H9 (cell line): ENCODE results near the gene DIPK1C. TPM values are rescaled to one million over a fixed set of nuclear protein-coding genes. Genes with fewer than 3 reads are reported as not detected.
"Not testable (repeated sequence)": the region's sequence is repeated elsewhere in the genome, so short reads cannot be mapped to it uniquely, and the experiment has no call there.

ENCODE experiments used
- DNase-seq: peaks from one replicate; pipeline ENCODE4 v3.0.0-alpha.2; 2017
- H2AFZ ChIP-seq: one replicate; pipeline ENCODE4 v1.6.1; 2013; ENCODE audit warnings: mild to moderate bottlenecking, low read length, control low read depth, moderate library complexity
- H2AK5ac ChIP-seq: 2 replicates; pipeline ENCODE4 v1.6.1; 2013; ENCODE audit warnings: low read length, control low read depth, mixed read lengths; ENCODE audit not compliant: insufficient read length
- H2BK120ac ChIP-seq: one replicate; pipeline ENCODE4 v1.6.1; 2013; ENCODE audit warnings: low read depth, mild to moderate bottlenecking, low read length, control low read depth, inconsistent platforms; ENCODE audit not compliant: poor library complexity, severe bottlenecking
- H2BK12ac ChIP-seq: 2 replicates; pipeline ENCODE4 v1.6.1; 2013; ENCODE audit warnings: low read length, control low read depth, mixed read lengths, low read depth; ENCODE audit not compliant: insufficient read length
- H2BK15ac ChIP-seq: 2 replicates; pipeline ENCODE4 v1.6.1; 2013; ENCODE audit warnings: low read depth, low read length, control low read depth
- H2BK20ac ChIP-seq: one replicate; pipeline ENCODE4 v1.6.1; 2013; ENCODE audit warnings: low read depth, mild to moderate bottlenecking, low read length, control low read depth, inconsistent platforms; ENCODE audit not compliant: poor library complexity, severe bottlenecking
- H2BK5ac ChIP-seq: 2 replicates; pipeline ENCODE4 v1.6.1; 2013; ENCODE audit warnings: low read length, control low read depth, mixed read lengths; ENCODE audit not compliant: insufficient read length
- H3K14ac ChIP-seq: 2 replicates; pipeline ENCODE4 v1.6.1; 2013; ENCODE audit warnings: low read length, control low read depth; ENCODE audit not compliant: insufficient read depth
- H3K18ac ChIP-seq: 2 replicates; pipeline ENCODE4 v1.6.1; 2013; ENCODE audit warnings: low read depth, mild to moderate bottlenecking, mixed read lengths, low read length, control low read depth; ENCODE audit not compliant: insufficient read length
- H3K23ac ChIP-seq: 2 replicates; pipeline ENCODE4 v1.6.1; 2013; ENCODE audit warnings: low read length, control low read depth, mixed read lengths, low read depth; ENCODE audit not compliant: insufficient read length
- H3K23me2 ChIP-seq: 2 replicates; pipeline ENCODE4 v1.6.1; 2013; ENCODE audit warnings: low read depth, mild to moderate bottlenecking, mixed read lengths, low read length, control low read depth; ENCODE audit not compliant: insufficient read length, poor library complexity, severe bottlenecking
- H3K27ac ChIP-seq: 2 replicates; pipeline ENCODE4 v1.5.1; 2013; ENCODE audit warnings: low read length, control low read depth, mixed read lengths, low read depth; ENCODE audit not compliant: insufficient read length
- H3K27me3 ChIP-seq: 2 replicates; pipeline ENCODE4 v1.6.1; 2013; ENCODE audit warnings: low read length, control low read depth, inconsistent platforms; ENCODE audit not compliant: insufficient read depth
- H3K4ac ChIP-seq: 2 replicates; pipeline ENCODE4 v1.6.1; 2013; ENCODE audit warnings: low read depth, mild to moderate bottlenecking, control low read depth, inconsistent platforms, low read length, moderate library complexity
- H3K4me1 ChIP-seq: 2 replicates; pipeline ENCODE4 v1.6.1; 2013; ENCODE audit warnings: low read length, control low read depth, inconsistent platforms; ENCODE audit not compliant: insufficient read depth
- H3K4me2 ChIP-seq: 2 replicates; pipeline ENCODE4 v1.6.1; 2013; ENCODE audit warnings: low read length, control low read depth, mixed read lengths; ENCODE audit not compliant: insufficient read length, insufficient read depth
- H3K56ac ChIP-seq: 2 replicates; pipeline ENCODE4 v1.6.1; 2013; ENCODE audit warnings: low read depth, mild to moderate bottlenecking, mixed read lengths, low read length, control low read depth; ENCODE audit not compliant: insufficient read length
- H3K79me1 ChIP-seq: 2 replicates; pipeline ENCODE4 v1.6.1; 2013; ENCODE audit warnings: low read depth, mild to moderate bottlenecking, moderate library complexity, low read length, control low read depth, inconsistent platforms; ENCODE audit not compliant: insufficient read depth, poor library complexity, severe bottlenecking
- H3K79me2 ChIP-seq: 2 replicates; pipeline ENCODE4 v1.6.1; 2013; ENCODE audit warnings: low read length, control low read depth, inconsistent platforms; ENCODE audit not compliant: insufficient read depth
- H3K9ac ChIP-seq: 2 replicates; pipeline ENCODE4 v1.6.1; 2013; ENCODE audit warnings: low read length, control low read depth, mixed read lengths; ENCODE audit not compliant: insufficient read length; ENCODE audit errors: extremely low read depth
- H3K9me3 ChIP-seq: one replicate; pipeline ENCODE4 v1.6.1; 2013; ENCODE audit warnings: low read depth, low read length, inconsistent platforms; ENCODE audit not compliant: control insufficient read depth
- H3T11ph ChIP-seq: one replicate; pipeline ENCODE4 v1.6.1; 2013; ENCODE audit warnings: mild to moderate bottlenecking, low read length, control low read depth, inconsistent platforms
- H4K20me1 ChIP-seq: one replicate; pipeline ENCODE4 v1.6.1; 2013; ENCODE audit not compliant: control insufficient read depth, insufficient read length, insufficient read depth
- H4K5ac ChIP-seq: 2 replicates; pipeline ENCODE4 v1.6.1; 2013; ENCODE audit warnings: low read depth, mild to moderate bottlenecking, mixed read lengths, low read length, control low read depth; ENCODE audit not compliant: insufficient read length
- H4K8ac ChIP-seq: replicated peaks from 2 replicates; pipeline ENCODE4 v1.6.1; 2013; ENCODE audit warnings: low read length, control low read depth, mixed read lengths, low read depth; ENCODE audit not compliant: insufficient read length
- H4K91ac ChIP-seq: 2 replicates; pipeline ENCODE4 v1.6.1; 2013; ENCODE audit warnings: low read depth, mild to moderate bottlenecking, moderate library complexity, mixed read lengths, low read length, control low read depth; ENCODE audit not compliant: insufficient read length
- H3K27ac Mint-ChIP-seq, 3 experiments: 2 replicates in 2 of 3; 3 replicates in 1 of 3; pipeline ENCODE4 v1.8.0; 2020 to 2021; ENCODE audit warnings: mixed read lengths in 3 of 3, mild to moderate bottlenecking in 1 of 3, moderate library complexity in 1 of 3
- H3K27me3 Mint-ChIP-seq: 2 replicates; pipeline ENCODE4 v1.8.0; 2021; ENCODE audit warnings: low read depth, mild to moderate bottlenecking, moderate library complexity, mixed read lengths
- H3K36me3 Mint-ChIP-seq, 3 experiments: 2 replicates in 2 of 3; 3 replicates in 1 of 3; pipeline ENCODE4 v1.8.0; 2020 to 2021; ENCODE audit warnings: low read depth in 3 of 3, mixed read lengths in 3 of 3; ENCODE audit not compliant: insufficient read depth in 1 of 3
- H3K4me1 Mint-ChIP-seq, 2 experiments: 2 replicates each; pipeline ENCODE4 v1.8.0; 2020; ENCODE audit warnings: mixed read lengths in 2 of 2
- H3K4me3 Mint-ChIP-seq, 2 experiments: 2 replicates in 1 of 2; 3 replicates in 1 of 2; pipeline ENCODE4 v1.8.0; 2020 to 2021; ENCODE audit warnings: mild to moderate bottlenecking in 2 of 2, mixed read lengths in 2 of 2, moderate library complexity in 1 of 2
- H3K9me3 Mint-ChIP-seq, 2 experiments: 2 replicates in 1 of 2; 3 replicates in 1 of 2; pipeline ENCODE4 v1.8.0; 2020; ENCODE audit warnings: mild to moderate bottlenecking in 2 of 2, mixed read lengths in 2 of 2, moderate library complexity in 1 of 2
- CTCF ChIP-seq: fragments of 200-600 bp; sonication (generic); conservative IDR thresholded peaks from 3 replicates; pipeline ENCODE4 v1.8.0; 2021; ENCODE audit warnings: antibody characterized with exemption, mild to moderate bottlenecking
- WGBS: extraction: QIAGEN DNeasy Blood & Tissue Kit; methylation state at CpG from one replicate; pipeline ENCODE4 v1.1.7; 2013; ENCODE audit warnings: missing lambda C conversion rate, low lambda C conversion rate, mixed read lengths; ENCODE audit not compliant: insufficient read length; ENCODE audit errors: extremely low coverage; 5-methylcytosine and 5-hydroxymethylcytosine counted together
- total RNA-seq: library from RNA; stranded (reverse); gene quantifications from 2 replicates; pipeline ENCODE4 v1.2.1, GENCODE V29; 2021

Gene DIPK1C
- total RNA-seq, 1 experiment from 2014 or later, result not detected

GRCh38 chr18:74501386-74501785 lies 44.3 kb upstream of the DIPK1C start:
- Histone ChIP-seq H2AK5ac (no peak overlapping the region), H2BK5ac (no peak overlapping the region), H3K4ac (no peak overlapping the region), H3K79me2 (peaks cover 9% of the 10 kb centered on the region; the same call in 1 of the 2 replicates), H4K8ac (no peak overlapping the region), H3K23ac (no peak overlapping the region), H3K14ac (no peak overlapping the region), H2BK12ac (no peak overlapping the region), H2BK15ac (no peak overlapping the region), H3K18ac (no peak overlapping the region), H4K5ac (no peak overlapping the region), H3K9me3 (no peaks in the 10 kb centered on the region), H3K79me1 (peaks cover 7% of the 10 kb centered on the region), H3K23me2 (peaks cover 7% of the 10 kb centered on the region), H2AFZ (no peak overlapping the region), H3K27ac (no peak overlapping the region), H3K9ac (no peak overlapping the region), H2BK20ac (no peak overlapping the region), H4K91ac (no peak overlapping the region), H3K56ac (no peak overlapping the region), H3K4me2 (no peak overlapping the region), H4K20me1 (no peaks in the 10 kb centered on the region), H3T11ph (no peak overlapping the region), H2BK120ac (no peak overlapping the region), H3K27me3 (no peaks in the 10 kb centered on the region), H3K4me1 (peaks cover 3% of the 10 kb centered on the region; the same call in 1 of the 2 replicates)
- Mint-ChIP-seq H3K4me3 (no peak overlapping the region), H3K36me3 (peaks cover 45 to 69% (median 69%) of the 10 kb centered on the region in 3 experiments), H3K9me3 (no peaks in the 10 kb centered on the region), H3K27me3 (no peaks in the 10 kb centered on the region), H3K4me1 (peaks cover 26 to 30% of the 10 kb centered on the region in 2 experiments), H3K27ac (peak overlapping the region in 1 of 3 experiments; percentile 57; a peak in 2 of 7 replicates)
- no peak for TF ChIP-seq CTCF
- no CpG with 5 or more reads among the region's 4 CpGs for WGBS
- DNase-seq, result no peak

- not testable (repeated sequence) for H3K27ac Mint-ChIP-seq, H3K9me3 Mint-ChIP-seq, H2BK20ac ChIP-seq, H4K91ac ChIP-seq, H3K4me1 ChIP-seq, H4K20me1 ChIP-seq, H3K79me1 ChIP-seq, H3K27me3 Mint-ChIP-seq, H3K27ac ChIP-seq, H2BK120ac ChIP-seq, H2BK12ac ChIP-seq, H3K4me3 Mint-ChIP-seq, H3K56ac ChIP-seq, H3K27me3 ChIP-seq, H3K9me3 ChIP-seq, H2AFZ ChIP-seq, H3K9ac ChIP-seq, H3K14ac ChIP-seq, H3K23ac ChIP-seq, H4K5ac ChIP-seq, H3T11ph ChIP-seq, H3K18ac ChIP-seq, H2AK5ac ChIP-seq, DNase-seq, H3K4ac ChIP-seq, H3K23me2 ChIP-seq, H2BK15ac ChIP-seq, H2BK5ac ChIP-seq, H3K79me2 ChIP-seq, H3K4me2 ChIP-seq, H4K8ac ChIP-seq
- peaks cover 24 to 29% of the 10 kb centered on the region in 2 experiments for H3K4me1 Mint-ChIP-seq
- H3K36me3 Mint-ChIP-seq, result peaks cover 44 to 66% (median 65%) of the 10 kb centered on the region in 3 experiments
- WGBS, result no CpG with 5 or more reads among the region's 8 CpGs
Observed at GRCh38 chr18:74500774-74501173, 43.7 kb upstream of the DIPK1C start.
